K562 (cell line): ENCODE results near the gene KHNYN.

ENCODE experiments used
- CREM ChIP-seq: IDR thresholded peaks from 2 replicates; pipeline ENCODE4 v1.6.1; 2014; ENCODE audit warnings: antibody characterized with exemption, low read depth
- DPF2 ChIP-seq: fragments of 450-650 bp; IDR thresholded peaks from 2 replicates; pipeline ENCODE4 v1.6.1; 2016
- FOSL1 ChIP-seq: fragments of 200-800 bp; sonication (Bioruptor generic); conservative IDR thresholded peaks from 2 replicates; pipeline ENCODE4 v1.6.1; 2016; ENCODE audit warnings: missing genetic modification characterization, missing compliant biosample characterization
- JUN ChIP-seq, 2 experiments: sonication (generic) in 1 of 2; formaldehyde crosslinking in 1 of 2; IDR thresholded peaks; 2 replicates each; pipeline versions ENCODE4 v1.6.1 to v1.8.0; 2012 to 2022; ENCODE audit warnings: borderline replicate concordance in 2 of 2, mild to moderate bottlenecking in 2 of 2, improper control_type of control experiment in 1 of 2, low read depth in 1 of 2, low read length in 1 of 2, missing genetic modification reagents in 1 of 2
- KLF10 ChIP-seq: fragments of 250-450 bp; sonication (Bioruptor Pico); IDR thresholded peaks from 2 replicates; pipeline ENCODE4 v1.6.1; 2021; ENCODE audit warnings: matching md5 sums
- NFYB ChIP-seq: IDR thresholded peaks from 2 replicates; pipeline ENCODE4 v1.6.1; 2011; ENCODE audit warnings: mild to moderate bottlenecking, moderate library complexity; ENCODE audit not compliant: insufficient read length; ENCODE audit errors: extremely low read depth
- RHOXF2B ChIP-seq: fragments of 250-450 bp; sonication (Bioruptor Pico); conservative IDR thresholded peaks from 2 replicates; pipeline ENCODE4 v1.5.1; 2021
- TF ChIP-seq, protein P1 (sequence below): fragments of 250-450 bp; sonication (Bioruptor Pico); IDR thresholded peaks from 2 replicates; pipeline ENCODE4 v1.5.0; 2020; ENCODE audit warnings: mild to moderate bottlenecking, borderline replicate concordance

DNA sequence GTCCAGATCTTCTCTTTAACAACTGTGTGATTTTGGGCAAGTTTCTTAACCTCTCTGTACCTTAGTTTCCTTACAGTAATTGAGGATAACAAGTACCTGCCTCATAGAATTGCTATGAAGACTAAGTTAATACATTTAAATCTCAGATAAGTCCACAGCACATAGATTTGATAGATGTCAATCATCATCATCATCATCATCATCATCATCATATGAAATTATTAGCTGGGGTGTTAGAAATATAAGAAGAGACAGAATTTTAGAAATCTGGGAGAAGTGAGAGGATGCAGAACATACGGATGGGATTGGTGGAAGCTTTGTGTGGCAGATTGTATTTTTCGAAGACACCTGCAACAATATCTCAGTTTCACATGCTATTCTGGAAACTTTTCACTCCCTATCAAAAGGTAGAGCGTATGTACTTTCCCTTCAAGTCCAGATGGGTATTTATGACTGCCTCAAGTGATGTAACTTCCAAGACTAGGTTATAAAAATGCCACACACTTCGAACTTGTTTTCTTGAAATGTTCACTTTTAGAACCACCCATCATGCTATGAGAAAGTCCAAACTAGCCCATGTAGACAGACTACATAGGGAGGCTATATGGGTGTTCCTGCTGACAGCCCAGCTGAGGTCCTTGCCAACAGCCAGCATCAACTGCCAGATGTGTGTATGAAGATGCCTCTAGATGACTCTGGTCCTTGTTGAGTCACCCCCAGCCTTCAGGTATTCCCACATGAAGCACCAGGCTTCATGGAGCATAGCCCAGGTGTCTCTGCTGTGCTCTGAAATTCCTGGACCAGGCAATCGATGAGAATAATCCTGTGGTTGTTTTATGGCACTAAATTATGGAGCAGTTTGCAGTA, 33.5 kb downstream of the KHNYN start:
- TF ChIP-seq, protein P1, sequence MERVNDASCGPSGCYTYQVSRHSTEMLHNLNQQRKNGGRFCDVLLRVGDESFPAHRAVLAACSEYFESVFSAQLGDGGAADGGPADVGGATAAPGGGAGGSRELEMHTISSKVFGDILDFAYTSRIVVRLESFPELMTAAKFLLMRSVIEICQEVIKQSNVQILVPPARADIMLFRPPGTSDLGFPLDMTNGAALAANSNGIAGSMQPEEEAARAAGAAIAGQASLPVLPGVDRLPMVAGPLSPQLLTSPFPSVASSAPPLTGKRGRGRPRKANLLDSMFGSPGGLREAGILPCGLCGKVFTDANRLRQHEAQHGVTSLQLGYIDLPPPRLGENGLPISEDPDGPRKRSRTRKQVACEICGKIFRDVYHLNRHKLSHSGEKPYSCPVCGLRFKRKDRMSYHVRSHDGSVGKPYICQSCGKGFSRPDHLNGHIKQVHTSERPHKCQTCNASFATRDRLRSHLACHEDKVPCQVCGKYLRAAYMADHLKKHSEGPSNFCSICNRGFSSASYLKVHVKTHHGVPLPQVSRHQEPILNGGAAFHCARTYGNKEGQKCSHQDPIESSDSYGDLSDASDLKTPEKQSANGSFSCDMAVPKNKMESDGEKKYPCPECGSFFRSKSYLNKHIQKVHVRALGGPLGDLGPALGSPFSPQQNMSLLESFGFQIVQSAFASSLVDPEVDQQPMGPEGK (CRISPR knock-in tag), result no peak
- no peak for TF ChIP-seq KLF10 (CRISPR knock-in tag)
- no peak for TF ChIP-seq NFYB
- no peak for TF ChIP-seq JUN (IDR thresholded peaks at IDR 0.05; ENCODE audit: borderline replicate concordance, low read depth, low read length)
- no peak for TF ChIP-seq JUN (CRISPR knock-in tag; IDR thresholded peaks at IDR 0.05; ENCODE audit: borderline replicate concordance)
- no peak for TF ChIP-seq DPF2
- TF ChIP-seq RHOXF2B (CRISPR knock-in tag), result no peak
- TF ChIP-seq CREM, result no peak
- TF ChIP-seq FOSL1 (tag), result no peak
